A673 (cell line): ENCODE results near the gene TSKS. TPM values are rescaled to one million over a fixed set of nuclear protein-coding genes. Genes with fewer than 3 reads are reported as not detected.
A peak's percentile ranks its signal among the peaks of the same experiment; 100 is the strongest.

ENCODE experiments used
- BruUV-seq: library from RNA; stranded (reverse); fragments of 400-500 nt; replicated peaks from 2 replicates; lab custom pipeline; 2021; lab: Mats Ljungman, UMichigan
- CTCF ChIA-PET: fragments of 300-600 bp; sonication (Branson Sonifier 250); formaldehyde crosslinking; loops from one replicate; lab custom pipeline; 2022; ENCODE audit warnings: antibody characterized with exemption; lab: Charles Lee
- POLR2A ChIA-PET: fragments of 300-600 bp; sonication (Branson Sonifier 250); formaldehyde crosslinking; loops from one replicate; lab custom pipeline; 2022; ENCODE audit warnings: antibody characterized with exemption; ENCODE audit not compliant: low non-redundant PET; lab: Charles Lee
- DNase-seq: peaks from one replicate; pipeline ENCODE4 v3.0.0-alpha.2; 2015; ENCODE audit warnings: low spot score
- H3K27ac ChIP-seq: fragments of 200-600 bp; sonication (generic); 2 replicates; pipeline ENCODE4 v1.5.1; 2016; ENCODE audit warnings: mixed run types, low read depth, mild to moderate bottlenecking, mixed read lengths, antibody characterized with exemption, low read length; ENCODE audit not compliant: poor library complexity, severe bottlenecking
- H3K27me3 ChIP-seq: fragments of 200-600 bp; sonication (generic); replicated peaks from 2 replicates; pipeline ENCODE4 v1.6.1; 2017; ENCODE audit warnings: mixed run types, low read depth, mild to moderate bottlenecking, mixed read lengths, antibody characterized with exemption, low read length; ENCODE audit not compliant: insufficient read depth, poor library complexity
- H3K36me3 ChIP-seq: fragments of 200-600 bp; sonication (generic); 2 replicates; pipeline ENCODE4 v1.6.1; 2016; ENCODE audit warnings: mixed run types, mild to moderate bottlenecking, mixed read lengths, antibody characterized with exemption, low read length; ENCODE audit not compliant: insufficient read depth, poor library complexity, severe bottlenecking
- H3K4me1 ChIP-seq: fragments of 200-600 bp; sonication (generic); 2 replicates; pipeline ENCODE4 v1.6.1; 2017; ENCODE audit warnings: mixed run types, mild to moderate bottlenecking, mixed read lengths, antibody characterized with exemption, low read length; ENCODE audit not compliant: insufficient read depth, poor library complexity, severe bottlenecking
- H3K4me3 ChIP-seq: fragments of 200-600 bp; sonication (generic); 2 replicates; pipeline ENCODE4 v1.5.1; 2016; ENCODE audit warnings: low read depth, mixed run types, mild to moderate bottlenecking, mixed read lengths, low read length; ENCODE audit not compliant: poor library complexity, severe bottlenecking
- H3K9me3 ChIP-seq: fragments of 200-600 bp; sonication (generic); 2 replicates; pipeline ENCODE4 v1.6.1; 2016; ENCODE audit warnings: mixed run types, low read depth, mild to moderate bottlenecking, mixed read lengths, antibody characterized with exemption, low read length; ENCODE audit not compliant: poor library complexity, severe bottlenecking
- CTCF ChIP-seq: fragments of 300-800, 200-600 bp; sonication (generic); conservative IDR thresholded peaks from 2 replicates; pipeline ENCODE4 v1.5.1; 2017; ENCODE audit warnings: low read depth, mild to moderate bottlenecking, antibody characterized with exemption, low read length, moderate library complexity, mixed read lengths
- EZH2 ChIP-seq: fragments of 200-600 bp; sonication (generic); IDR thresholded peaks from 2 replicates; pipeline ENCODE4 v1.6.1; 2017; ENCODE audit warnings: borderline replicate concordance, low read depth, mild to moderate bottlenecking, mixed read lengths, antibody characterized with exemption, low read length; ENCODE audit not compliant: poor library complexity, severe bottlenecking
- intact Hi-C: fragments of 100-400 bp; cut with micrococcal nuclease; formaldehyde crosslinking; loops from one replicate; pipeline ENCODE4 v1.10.0; 2022; ENCODE audit not compliant: unreplicated experiment
- total RNA-seq: library from RNA; stranded (reverse); gene quantifications from 2 replicates; pipeline ENCODE4 v1.2.3, GENCODE V29; 2021

The TSKS gene
- total RNA-seq, 1 experiment from 2014 or later, result not detected

- no peak for DNase-seq
- Histone ChIP-seq H3K27ac (no peak overlapping the region), H3K9me3 (no peaks in the 10 kb centered on the region), H3K4me3 (no peak overlapping the region), H3K4me1 (peaks cover 12% of the 10 kb centered on the region), H3K27me3 (no peaks in the 10 kb centered on the region), H3K36me3 (no peaks in the 10 kb centered on the region)
- no TSS peak for BruUV-seq
- no peak for TF ChIP-seq CTCF
- TF ChIP-seq EZH2, result no peak
- POLR2A ChIA-PET, result no interaction called here
- intact Hi-C loops, result no loop called here
- CTCF ChIA-PET, result no interaction called here
Observed at GRCh38 chr19:49770529-49770928, 7.4 kb upstream of the TSKS start.

- Histone ChIP-seq H3K27ac (peak overlapping the region; percentile 92), H3K4me1 (peaks cover 15% of the 10 kb centered on the region), H3K36me3 (no peaks in the 10 kb centered on the region), H3K9me3 (no peaks in the 10 kb centered on the region), H3K27me3 (no peaks in the 10 kb centered on the region), H3K4me3 (peak overlapping the region; percentile 99)
- no TSS peak for BruUV-seq
- CTCF ChIA-PET, result no interaction called here
- DNase-seq, result no peak
- POLR2A ChIA-PET, result no interaction called here
- TF ChIP-seq CTCF (no peak), EZH2 (no peak)
- intact Hi-C loops, result loop anchor here (5.0 to 10.0 kb wide), 2 partner anchors 99 to 157 kb away; partner anchors contain the start of genes ATF5, NUP62 and PNKP
Observed at GRCh38 chr19:49767967-49768581, 5.0 kb upstream of the TSKS start.

GRCh38 chr19:49767381-49767780, 4.3 kb upstream of the TSKS start:
- DNase-seq, result no peak
- no TSS peak for BruUV-seq
- intact Hi-C loops, result loop anchor here (5.0 to 10.0 kb wide), 2 partner anchors 100 to 157 kb away; partner anchors contain the start of genes ATF5, NUP62 and PNKP
- peak overlapping the region; percentile 99 for H3K4me3 ChIP-seq
- H3K27ac ChIP-seq, result peak overlapping the region; percentile 92
- no peaks in the 10 kb centered on the region for H3K9me3 ChIP-seq
- no peaks in the 10 kb centered on the region for H3K36me3 ChIP-seq
- CTCF ChIA-PET, result interaction anchor here (1.0 kb wide), 1 partner anchor 17 kb away, joined by 14 read pairs; no protein-coding TSS in a partner anchor
- H3K27me3 ChIP-seq, result no peaks in the 10 kb centered on the region
- H3K4me1 ChIP-seq, result peaks cover 15% of the 10 kb centered on the region
- POLR2A ChIA-PET, result interaction anchor here (0.7 kb wide), 1 partner anchor 274 kb away, joined by 3 read pairs; no protein-coding TSS in a partner anchor
- TF ChIP-seq EZH2, result no peak
- TF ChIP-seq CTCF, result no peak
